HepG2 (cell line): ENCODE data around the gene ALK. TPM values are rescaled to one million over a fixed set of nuclear protein-coding genes. Genes with fewer than 3 reads are reported as not detected.

ENCODE experiments used
- CENPT ChIP-seq: sonication (generic); formaldehyde crosslinking; IDR thresholded peaks from 2 replicates; pipeline ENCODE4 v1.8.0; 2022; ENCODE audit warnings: low read depth, mild to moderate bottlenecking, moderate library complexity, missing genetic modification reagents
- CSRNP2 ChIP-seq: sonication (generic); formaldehyde crosslinking; conservative IDR thresholded peaks from 2 replicates; pipeline ENCODE4 v1.8.0; 2022; ENCODE audit warnings: low read depth, missing genetic modification reagents
- KDM2A ChIP-seq: sonication (generic); formaldehyde crosslinking; IDR thresholded peaks from 2 replicates; pipeline ENCODE4 v1.4.0; 2020; ENCODE audit warnings: low read depth, missing genetic modification reagents, borderline replicate concordance
- MED1 ChIP-seq: sonication (generic); formaldehyde crosslinking; IDR thresholded peaks from 2 replicates; pipeline ENCODE4 v1.4.0; 2020; ENCODE audit warnings: missing genetic modification reagents
- PATZ1 ChIP-seq: sonication (generic); formaldehyde crosslinking; IDR thresholded peaks from 2 replicates; pipeline ENCODE4 v1.4.0; 2020; ENCODE audit warnings: missing genetic modification reagents
- ZFP37 ChIP-seq: sonication (generic); formaldehyde crosslinking; IDR thresholded peaks from 2 replicates; pipeline ENCODE4 v1.4.0; 2020; ENCODE audit warnings: missing genetic modification reagents, borderline replicate concordance
- ZNF292 ChIP-seq: sonication (generic); formaldehyde crosslinking; IDR thresholded peaks from 2 replicates; pipeline ENCODE4 v1.8.1; 2022; ENCODE audit warnings: mild to moderate bottlenecking, low read depth, missing genetic modification reagents, borderline replicate concordance
- ZNF354B ChIP-seq: sonication (generic); formaldehyde crosslinking; IDR thresholded peaks from 2 replicates; pipeline ENCODE4 v1.8.0; 2022; ENCODE audit warnings: mild to moderate bottlenecking, missing genetic modification reagents
- ZNF782 ChIP-seq: sonication (generic); formaldehyde crosslinking; IDR thresholded peaks from 2 replicates; pipeline ENCODE4 v1.4.0; 2020; ENCODE audit warnings: missing genetic modification reagents, mild to moderate bottlenecking, borderline replicate concordance
- polyA plus RNA-seq, 8 experiments: library from polyadenylated mRNA; depleted of rRNA in 3 of 8; stranded (reverse) in 7 of 8; unstranded in 1 of 8; fragments of >200 nt; fragmentation: Illumina TruSeq in 4 of 8; extraction: Trizol in 4 of 8; gene quantifications; 2 replicates each; pipeline versions ENCODE4 v1.2.1 to v1.2.3, GENCODE V29; 2011 to 2016; ENCODE audit warnings: low read depth in 4 of 8, missing spikeins in 1 of 8, mixed read lengths in 1 of 8; ENCODE audit not compliant: insufficient read depth in 1 of 8
- total RNA-seq, 5 experiments: library from RNA; depleted of rRNA; stranded (reverse); fragments of >200 nt; fragmentation: Illumina TruSeq; extraction: Trizol; gene quantifications; 2 replicates each; pipeline ENCODE4 v1.2.3, GENCODE V29; 2016; ENCODE audit warnings: low read depth in 1 of 5
- TF ChIP-seq, protein P1 (sequence below): sonication (generic); formaldehyde crosslinking; IDR thresholded peaks from 2 replicates; pipeline ENCODE4 v1.4.0; 2020; ENCODE audit warnings: missing genetic modification reagents, mild to moderate bottlenecking, borderline replicate concordance
- TF ChIP-seq, protein P2 (sequence below): IDR thresholded peaks from 2 replicates; pipeline ENCODE4 v1.6.1; 2012; ENCODE audit warnings: inconsistent platforms
- TF ChIP-seq, protein P3 (sequence below): sonication (generic); formaldehyde crosslinking; IDR thresholded peaks from 2 replicates; pipeline ENCODE4 v1.5.1; 2020; ENCODE audit warnings: missing genetic modification reagents, mild to moderate bottlenecking, borderline replicate concordance

The ALK gene
- total and polyA plus RNA-seq, 2 of the 13 experiments (the other 11 are each of a cell fraction or from before 2014, with no cell fraction given), result not detected

- TF ChIP-seq, protein P1, sequence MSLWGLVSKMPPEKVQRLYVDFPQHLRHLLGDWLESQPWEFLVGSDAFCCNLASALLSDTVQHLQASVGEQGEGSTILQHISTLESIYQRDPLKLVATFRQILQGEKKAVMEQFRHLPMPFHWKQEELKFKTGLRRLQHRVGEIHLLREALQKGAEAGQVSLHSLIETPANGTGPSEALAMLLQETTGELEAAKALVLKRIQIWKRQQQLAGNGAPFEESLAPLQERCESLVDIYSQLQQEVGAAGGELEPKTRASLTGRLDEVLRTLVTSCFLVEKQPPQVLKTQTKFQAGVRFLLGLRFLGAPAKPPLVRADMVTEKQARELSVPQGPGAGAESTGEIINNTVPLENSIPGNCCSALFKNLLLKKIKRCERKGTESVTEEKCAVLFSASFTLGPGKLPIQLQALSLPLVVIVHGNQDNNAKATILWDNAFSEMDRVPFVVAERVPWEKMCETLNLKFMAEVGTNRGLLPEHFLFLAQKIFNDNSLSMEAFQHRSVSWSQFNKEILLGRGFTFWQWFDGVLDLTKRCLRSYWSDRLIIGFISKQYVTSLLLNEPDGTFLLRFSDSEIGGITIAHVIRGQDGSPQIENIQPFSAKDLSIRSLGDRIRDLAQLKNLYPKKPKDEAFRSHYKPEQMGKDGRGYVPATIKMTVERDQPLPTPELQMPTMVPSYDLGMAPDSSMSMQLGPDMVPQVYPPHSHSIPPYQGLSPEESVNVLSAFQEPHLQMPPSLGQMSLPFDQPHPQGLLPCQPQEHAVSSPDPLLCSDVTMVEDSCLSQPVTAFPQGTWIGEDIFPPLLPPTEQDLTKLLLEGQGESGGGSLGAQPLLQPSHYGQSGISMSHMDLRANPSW (CRISPR knock-in tag), result no peak
- no peak for TF ChIP-seq ZFP37 (CRISPR knock-in tag)
- no peak for TF ChIP-seq CENPT
- no peak for TF ChIP-seq ZNF354B (CRISPR knock-in tag)
- TF ChIP-seq, protein P2, sequence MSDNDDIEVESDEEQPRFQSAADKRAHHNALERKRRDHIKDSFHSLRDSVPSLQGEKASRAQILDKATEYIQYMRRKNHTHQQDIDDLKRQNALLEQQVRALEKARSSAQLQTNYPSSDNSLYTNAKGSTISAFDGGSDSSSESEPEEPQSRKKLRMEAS, result no peak
- TF ChIP-seq CSRNP2, result no peak
- TF ChIP-seq, protein P3, sequence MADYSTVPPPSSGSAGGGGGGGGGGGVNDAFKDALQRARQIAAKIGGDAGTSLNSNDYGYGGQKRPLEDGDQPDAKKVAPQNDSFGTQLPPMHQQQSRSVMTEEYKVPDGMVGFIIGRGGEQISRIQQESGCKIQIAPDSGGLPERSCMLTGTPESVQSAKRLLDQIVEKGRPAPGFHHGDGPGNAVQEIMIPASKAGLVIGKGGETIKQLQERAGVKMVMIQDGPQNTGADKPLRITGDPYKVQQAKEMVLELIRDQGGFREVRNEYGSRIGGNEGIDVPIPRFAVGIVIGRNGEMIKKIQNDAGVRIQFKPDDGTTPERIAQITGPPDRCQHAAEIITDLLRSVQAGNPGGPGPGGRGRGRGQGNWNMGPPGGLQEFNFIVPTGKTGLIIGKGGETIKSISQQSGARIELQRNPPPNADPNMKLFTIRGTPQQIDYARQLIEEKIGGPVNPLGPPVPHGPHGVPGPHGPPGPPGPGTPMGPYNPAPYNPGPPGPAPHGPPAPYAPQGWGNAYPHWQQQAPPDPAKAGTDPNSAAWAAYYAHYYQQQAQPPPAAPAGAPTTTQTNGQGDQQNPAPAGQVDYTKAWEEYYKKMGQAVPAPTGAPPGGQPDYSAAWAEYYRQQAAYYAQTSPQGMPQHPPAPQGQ (CRISPR knock-in tag), result no peak
- TF ChIP-seq ZNF782 (CRISPR knock-in tag), result no peak
- TF ChIP-seq ZNF292 (CRISPR knock-in tag), result no peak
- no peak for TF ChIP-seq KDM2A
- no peak for TF ChIP-seq MED1
- no peak for TF ChIP-seq PATZ1 (CRISPR knock-in tag)
These were observed 220.8 kb downstream of the ALK start (continued) for GRCh38 chr2:29700560-29700959.
